HepG2 (cell line): Measurements from ENCODE around the gene VEGFB. TPM values are rescaled to one million over a fixed set of nuclear protein-coding genes. Genes with fewer than 3 reads are reported as not detected.

Experiments
- ARHGAP35 ChIP-seq: sonication (generic); formaldehyde crosslinking; IDR thresholded peaks from 2 replicates; pipeline ENCODE4 v1.9.0; 2022; ENCODE audit warnings: mild to moderate bottlenecking, inconsistent platforms, moderate library complexity, missing genetic modification reagents, borderline replicate concordance
- BHLHE40 ChIP-seq: IDR thresholded peaks from 2 replicates; pipeline ENCODE4 v1.6.1; 2011; ENCODE audit warnings: low read length, improper control_type of control experiment
- CCAR2 ChIP-seq: fragments of 200-400 bp; formaldehyde crosslinking; optimal IDR thresholded peaks from 2 replicates; pipeline ENCODE3; 2018; ENCODE audit warnings: low read depth, mild to moderate bottlenecking, low read length, moderate library complexity
- JUNB ChIP-seq: sonication (generic); formaldehyde crosslinking; IDR thresholded peaks from 2 replicates; pipeline ENCODE4 v1.8.0; 2022; ENCODE audit warnings: missing genetic modification reagents, mild to moderate bottlenecking, borderline replicate concordance
- KDM2A ChIP-seq: sonication (generic); formaldehyde crosslinking; IDR thresholded peaks from 2 replicates; pipeline ENCODE4 v1.4.0; 2020; ENCODE audit warnings: low read depth, missing genetic modification reagents, borderline replicate concordance
- MAF1 ChIP-seq: sonication (generic); formaldehyde crosslinking; IDR thresholded peaks from 2 replicates; pipeline ENCODE4 v1.5.0; 2020; ENCODE audit warnings: missing genetic modification reagents, borderline replicate concordance
- NFE2L1 ChIP-seq: sonication (generic); formaldehyde crosslinking; IDR thresholded peaks from 2 replicates; pipeline ENCODE4 v1.4.0; 2020; ENCODE audit warnings: missing genetic modification reagents, mild to moderate bottlenecking, borderline replicate concordance
- REXO4 ChIP-seq: sonication (generic); formaldehyde crosslinking; IDR thresholded peaks from 2 replicates; pipeline ENCODE4 v1.8.0; 2022; ENCODE audit warnings: missing genetic modification reagents, mild to moderate bottlenecking, borderline replicate concordance
- SIN3B ChIP-seq: fragments of 150-350 bp; IDR thresholded peaks from 2 replicates; pipeline ENCODE4 v1.6.1; 2014; ENCODE audit warnings: low read length
- SNAI1 ChIP-seq: sonication (generic); formaldehyde crosslinking; IDR thresholded peaks from 2 replicates; pipeline ENCODE4 v1.5.0; 2020; ENCODE audit warnings: mild to moderate bottlenecking, missing genetic modification reagents, borderline replicate concordance
- SP1 ChIP-seq, 2 experiments: fragments of 450-650 bp in 1 of 2; sonication (generic) in 1 of 2; formaldehyde crosslinking in 1 of 2; IDR thresholded peaks; 2 replicates each; pipeline versions ENCODE4 v1.4.0 to v1.6.1; 2016 to 2020; ENCODE audit warnings: missing genetic modification reagents in 1 of 2
- SRF ChIP-seq: IDR thresholded peaks from 2 replicates; pipeline ENCODE4 v1.6.1; 2011; ENCODE audit warnings: mild to moderate bottlenecking, low read depth, low read length, moderate library complexity
- ZC3H13 ChIP-seq: sonication (generic); formaldehyde crosslinking; IDR thresholded peaks from 2 replicates; pipeline ENCODE4 v1.8.1; 2023; ENCODE audit warnings: mild to moderate bottlenecking, missing genetic modification reagents, moderate library complexity
- ZNF143 ChIP-seq: sonication (generic); formaldehyde crosslinking; IDR thresholded peaks from 2 replicates; pipeline ENCODE4 v1.4.0; 2020; ENCODE audit warnings: missing genetic modification reagents
- ZNF382 ChIP-seq: sonication (generic); formaldehyde crosslinking; IDR thresholded peaks from 2 replicates; pipeline ENCODE4 v1.5.0; 2020; ENCODE audit warnings: missing genetic modification reagents, mild to moderate bottlenecking, borderline replicate concordance
- ZNF878 ChIP-seq: sonication (generic); formaldehyde crosslinking; IDR thresholded peaks from 2 replicates; pipeline ENCODE4 v1.8.1; 2023; ENCODE audit warnings: mild to moderate bottlenecking, missing genetic modification reagents, moderate library complexity
- ZSCAN12 ChIP-seq: sonication (generic); formaldehyde crosslinking; IDR thresholded peaks from 2 replicates; pipeline ENCODE4 v1.9.0; 2021; ENCODE audit warnings: mild to moderate bottlenecking, missing genetic modification reagents
- polyA plus RNA-seq, 8 experiments: library from polyadenylated mRNA; depleted of rRNA in 3 of 8; stranded (reverse) in 7 of 8; unstranded in 1 of 8; fragments of >200 nt; fragmentation: Illumina TruSeq in 4 of 8; extraction: Trizol in 4 of 8; gene quantifications; 2 replicates each; pipeline versions ENCODE4 v1.2.1 to v1.2.3, GENCODE V29; 2011 to 2016; ENCODE audit warnings: low read depth in 4 of 8, missing spikeins in 1 of 8, mixed read lengths in 1 of 8; ENCODE audit not compliant: insufficient read depth in 1 of 8
- total RNA-seq, 5 experiments: library from RNA; depleted of rRNA; stranded (reverse); fragments of >200 nt; fragmentation: Illumina TruSeq; extraction: Trizol; gene quantifications; 2 replicates each; pipeline ENCODE4 v1.2.3, GENCODE V29; 2016; ENCODE audit warnings: low read depth in 1 of 5
- TF ChIP-seq, protein P1 (sequence below): sonication (generic); formaldehyde crosslinking; IDR thresholded peaks from 2 replicates; pipeline ENCODE4 v1.5.1; 2020; ENCODE audit warnings: missing genetic modification reagents, mild to moderate bottlenecking, borderline replicate concordance
- TF ChIP-seq, protein P2 (sequence below): sonication (generic); formaldehyde crosslinking; IDR thresholded peaks from 2 replicates; pipeline ENCODE4 v1.4.0; 2020; ENCODE audit warnings: mild to moderate bottlenecking, missing genetic modification reagents
- TF ChIP-seq, protein P3 (sequence below): sonication (generic); formaldehyde crosslinking; IDR thresholded peaks from 2 replicates; pipeline ENCODE4 v1.4.0; 2020; ENCODE audit warnings: missing genetic modification reagents

The VEGFB gene
- total and polyA plus RNA-seq, 2 of the 13 experiments (the other 11 are each of a cell fraction or from before 2014, with no cell fraction given): 9.0 to 11.3 TPM

DNA sequence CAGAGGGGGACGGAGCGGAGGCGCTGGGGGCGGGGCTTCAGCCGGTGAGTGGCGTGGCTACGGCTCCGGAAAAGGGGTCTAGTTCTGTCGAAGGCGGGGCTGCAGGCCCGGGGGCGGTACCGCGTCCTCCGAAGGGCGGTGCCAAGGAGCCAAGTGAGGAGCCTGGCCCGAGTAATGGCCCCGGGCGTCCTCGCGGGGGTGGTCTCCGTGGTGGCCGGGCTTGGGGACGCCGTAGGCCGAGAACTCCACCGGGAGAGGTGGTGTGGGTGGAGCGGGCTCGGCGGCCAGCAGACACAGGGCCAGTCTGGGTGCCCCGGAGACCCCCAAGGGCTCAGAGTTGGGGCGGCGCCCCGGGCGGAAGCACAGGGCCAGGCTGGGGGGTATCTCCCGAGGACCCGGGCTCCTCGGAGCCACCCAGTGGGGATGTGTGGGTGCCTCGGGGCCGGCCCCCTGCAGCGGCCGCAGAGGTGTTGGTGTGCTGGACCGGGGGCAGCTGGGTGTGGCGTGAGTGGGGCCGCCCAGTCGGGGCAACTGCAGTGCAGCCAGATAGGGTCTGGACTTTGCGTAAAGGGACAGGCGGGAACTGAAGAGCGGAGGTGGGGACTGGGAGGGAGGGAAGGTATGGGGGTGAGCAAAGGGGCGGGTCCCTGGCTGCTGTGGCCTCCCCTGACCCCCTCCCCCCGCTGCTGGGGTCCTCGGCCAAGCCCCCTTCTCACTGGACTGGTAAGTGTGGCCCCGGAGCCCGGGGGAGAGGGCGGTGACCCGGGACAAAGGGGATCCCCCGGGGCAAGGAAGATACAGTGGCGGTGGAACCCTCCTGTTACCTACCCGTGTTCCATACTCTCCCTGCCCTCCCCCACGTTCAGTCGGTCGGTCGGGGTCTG is 7.3 kb downstream of the VEGFB start (continued):
- TF ChIP-seq, protein P1, sequence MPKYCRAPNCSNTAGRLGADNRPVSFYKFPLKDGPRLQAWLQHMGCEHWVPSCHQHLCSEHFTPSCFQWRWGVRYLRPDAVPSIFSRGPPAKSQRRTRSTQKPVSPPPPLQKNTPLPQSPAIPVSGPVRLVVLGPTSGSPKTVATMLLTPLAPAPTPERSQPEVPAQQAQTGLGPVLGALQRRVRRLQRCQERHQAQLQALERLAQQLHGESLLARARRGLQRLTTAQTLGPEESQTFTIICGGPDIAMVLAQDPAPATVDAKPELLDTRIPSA: peak; percentile 76; the same call in 1 of the 2 replicates
- TF ChIP-seq SP1 (IDR thresholded peaks at IDR 0.05) (no peak), SP1 (CRISPR knock-in tag; IDR thresholded peaks at IDR 0.05) (peak; percentile 78), SRF (0 out of 2 replicates have a peak, but pooled peaks have one; percentile 13), CCAR2 (no peak), REXO4 (no peak), ZNF382 (no peak), JUNB (CRISPR knock-in tag) (no peak), KDM2A (peak; percentile 64), ZNF143 (no peak), NFE2L1 (no peak), BHLHE40 (no peak), ZNF878 (CRISPR knock-in tag) (no peak), ZC3H13 (CRISPR knock-in tag) (0 out of 2 replicates have a peak, but pooled peaks have one; percentile 51), SNAI1 (CRISPR knock-in tag) (0 out of 2 replicates have a peak, but pooled peaks have one; percentile 66), ARHGAP35 (CRISPR knock-in tag) (0 out of 2 replicates have a peak, but pooled peaks have one; percentile 15), SIN3B (no peak), MAF1 (no peak), ZSCAN12 (CRISPR knock-in tag) (0 out of 2 replicates have a peak, but pooled peaks have one; percentile 65)
- TF ChIP-seq, protein P2, sequence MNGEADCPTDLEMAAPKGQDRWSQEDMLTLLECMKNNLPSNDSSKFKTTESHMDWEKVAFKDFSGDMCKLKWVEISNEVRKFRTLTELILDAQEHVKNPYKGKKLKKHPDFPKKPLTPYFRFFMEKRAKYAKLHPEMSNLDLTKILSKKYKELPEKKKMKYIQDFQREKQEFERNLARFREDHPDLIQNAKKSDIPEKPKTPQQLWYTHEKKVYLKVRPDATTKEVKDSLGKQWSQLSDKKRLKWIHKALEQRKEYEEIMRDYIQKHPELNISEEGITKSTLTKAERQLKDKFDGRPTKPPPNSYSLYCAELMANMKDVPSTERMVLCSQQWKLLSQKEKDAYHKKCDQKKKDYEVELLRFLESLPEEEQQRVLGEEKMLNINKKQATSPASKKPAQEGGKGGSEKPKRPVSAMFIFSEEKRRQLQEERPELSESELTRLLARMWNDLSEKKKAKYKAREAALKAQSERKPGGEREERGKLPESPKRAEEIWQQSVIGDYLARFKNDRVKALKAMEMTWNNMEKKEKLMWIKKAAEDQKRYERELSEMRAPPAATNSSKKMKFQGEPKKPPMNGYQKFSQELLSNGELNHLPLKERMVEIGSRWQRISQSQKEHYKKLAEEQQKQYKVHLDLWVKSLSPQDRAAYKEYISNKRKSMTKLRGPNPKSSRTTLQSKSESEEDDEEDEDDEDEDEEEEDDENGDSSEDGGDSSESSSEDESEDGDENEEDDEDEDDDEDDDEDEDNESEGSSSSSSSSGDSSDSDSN: peak; percentile 63
- TF ChIP-seq, protein P3, sequence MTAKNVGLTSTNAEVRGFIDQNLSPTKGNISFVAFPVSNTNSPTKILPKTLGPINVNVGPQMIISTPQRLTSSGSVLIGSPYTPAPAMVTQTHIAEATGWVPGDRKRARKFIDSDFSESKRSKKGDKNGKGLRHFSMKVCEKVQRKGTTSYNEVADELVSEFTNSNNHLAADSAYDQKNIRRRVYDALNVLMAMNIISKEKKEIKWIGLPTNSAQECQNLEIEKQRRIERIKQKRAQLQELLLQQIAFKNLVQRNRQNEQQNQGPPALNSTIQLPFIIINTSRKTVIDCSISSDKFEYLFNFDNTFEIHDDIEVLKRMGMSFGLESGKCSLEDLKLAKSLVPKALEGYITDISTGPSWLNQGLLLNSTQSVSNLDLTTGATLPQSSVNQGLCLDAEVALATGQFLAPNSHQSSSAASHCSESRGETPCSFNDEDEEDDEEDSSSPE (CRISPR knock-in tag): peak; percentile 44; the same call in 1 of the 2 replicates
